H7 (cell line): ENCODE results near the gene LCN1. TPM values are rescaled to one million over a fixed set of nuclear protein-coding genes. Genes with fewer than 3 reads are reported as not detected.
"Not testable (repeated sequence)": the region's sequence is repeated elsewhere in the genome, so short reads cannot be mapped to it uniquely, and the experiment has no call there.

Experiments used
- DNase-seq: peaks from one replicate; pipeline ENCODE4 v3.0.0; 2012
- H3K27me3 ChIP-seq: 2 replicates; pipeline ENCODE4 v1.6.0; 2011; ENCODE audit warnings: mild to moderate bottlenecking, low read length; ENCODE audit not compliant: control insufficient read depth, insufficient read depth
- H3K36me3 ChIP-seq: replicated peaks from 2 replicates; pipeline ENCODE4 v1.5.1; 2011; ENCODE audit warnings: low read length; ENCODE audit not compliant: control insufficient read depth, insufficient read depth
- H3K4me3 ChIP-seq: 2 replicates; pipeline ENCODE4 v1.5.1; 2011; ENCODE audit warnings: low read depth, mild to moderate bottlenecking, control low read depth, low read length, moderate library complexity; ENCODE audit not compliant: insufficient read depth
- total RNA-seq: library from RNA; depleted of rRNA; stranded (reverse); fragments of >200 nt; shearing (Covaris generic); gene quantifications from 2 replicates; pipeline ENCODE4 v1.2.3, GENCODE V29; 2014

The LCN1 gene
- total RNA-seq, 1 experiment from 2014 or later, result not detected

DNA sequence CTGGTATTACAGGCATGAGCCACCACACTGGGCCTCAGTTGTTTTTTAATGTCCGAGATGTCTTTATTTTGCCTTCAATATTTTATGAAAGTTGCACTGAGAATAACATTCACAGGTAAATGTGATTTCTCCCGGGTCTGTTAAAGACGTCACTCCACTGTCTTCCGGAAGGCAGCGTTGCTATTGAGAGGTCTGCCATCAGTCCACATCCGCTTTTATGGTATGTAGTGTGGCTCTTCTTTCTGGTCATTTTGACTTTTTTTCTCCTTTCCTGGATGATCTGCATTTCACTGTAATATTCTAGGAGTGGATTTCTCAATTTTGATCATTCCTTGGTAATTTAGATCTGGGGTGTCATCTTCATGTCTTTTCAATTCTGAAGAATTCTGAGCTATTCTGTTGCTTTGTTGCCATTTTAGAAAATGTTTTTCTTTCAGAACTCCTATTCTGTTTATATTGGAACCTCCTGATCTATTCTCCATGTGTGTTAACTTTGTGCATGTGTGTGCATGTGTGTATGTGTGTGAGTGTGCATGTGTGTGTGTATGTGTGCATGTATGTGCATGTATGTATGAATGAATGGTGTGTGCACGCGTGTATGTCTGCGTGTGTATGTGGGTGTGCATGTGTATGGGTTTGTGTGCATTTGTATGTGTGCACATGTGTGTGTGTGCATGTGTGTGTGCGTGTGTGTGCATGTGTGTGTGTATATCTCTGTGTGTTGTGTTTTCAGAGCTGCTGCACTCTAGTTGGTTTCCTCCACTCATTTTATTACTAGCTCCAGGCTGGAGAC, 1.9 kb upstream of the LCN1 start:
- no peaks in the 10 kb centered on the region for H3K36me3 ChIP-seq
- DNase-seq, result no peak
- H3K4me3 ChIP-seq, result no peak overlapping the region
- no peaks in the 10 kb centered on the region for H3K27me3 ChIP-seq

DNA sequence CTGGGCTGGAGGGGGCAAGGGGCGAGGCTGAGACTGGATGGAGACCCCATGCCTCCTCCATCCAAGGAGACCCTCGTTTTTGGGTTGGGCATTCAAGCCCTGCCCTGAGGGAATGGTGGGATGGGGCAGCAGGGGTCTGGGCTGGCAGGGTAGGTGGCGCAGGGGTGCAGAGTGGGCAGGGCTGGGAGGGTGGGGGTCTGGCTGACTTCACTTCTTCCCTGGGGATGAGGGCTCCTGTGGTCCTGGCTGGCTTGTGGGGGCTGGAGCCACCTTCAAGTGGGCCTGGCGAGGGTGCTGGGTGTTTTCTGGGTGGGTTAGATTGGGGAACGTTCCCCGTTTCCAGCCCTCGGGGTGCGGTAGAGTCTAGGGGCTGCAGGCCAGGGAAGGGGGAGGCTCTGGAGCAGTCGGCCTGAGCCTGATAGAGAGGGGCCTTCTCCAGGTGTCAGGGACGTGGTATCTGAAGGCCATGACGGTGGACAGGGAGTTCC, 412 bp downstream of the LCN1 start:
- Histone ChIP-seq H3K36me3 (no peaks in the 10 kb centered on the region), H3K27me3 (no peaks in the 10 kb centered on the region), H3K4me3 (no peak overlapping the region)
- no peak for DNase-seq

DNA sequence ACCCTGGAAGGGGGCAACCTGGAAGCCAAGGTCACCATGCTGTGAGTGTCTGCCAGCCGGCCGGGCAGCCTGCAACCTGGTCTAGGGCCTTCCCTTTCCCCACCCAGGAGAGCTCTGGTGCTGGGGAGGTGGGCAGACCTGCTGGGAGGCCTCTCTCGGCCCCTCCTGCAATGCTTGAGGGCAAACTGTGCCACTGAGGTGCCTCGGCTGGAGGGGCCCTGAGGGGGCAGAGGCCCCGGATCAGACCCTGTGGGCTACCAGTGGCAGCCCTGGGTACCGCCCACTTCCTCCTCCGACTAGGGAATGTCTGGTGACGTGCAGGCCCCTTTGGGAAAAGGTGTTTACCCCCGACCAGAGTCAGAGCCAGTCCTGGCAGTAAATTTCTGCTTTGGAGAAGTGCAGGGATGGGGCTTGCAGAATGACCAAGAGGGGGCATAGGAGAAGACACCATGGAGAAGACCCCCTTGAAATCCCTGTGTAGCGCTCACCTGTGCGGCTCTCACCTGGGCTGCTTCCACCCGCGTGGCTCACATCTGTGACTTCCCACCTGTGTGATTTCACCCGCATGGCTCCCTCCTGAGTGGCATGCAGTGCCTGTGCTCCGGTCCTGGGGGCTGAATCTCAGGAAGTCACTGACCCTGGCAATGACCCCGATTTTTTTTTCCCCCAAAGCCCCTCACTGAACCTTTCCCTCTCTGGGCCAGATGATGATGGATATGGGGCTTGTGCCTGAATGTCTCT, 1.1 kb downstream of the LCN1 start:
- Histone ChIP-seq H3K4me3 (no peak overlapping the region), H3K27me3 (no peaks in the 10 kb centered on the region), H3K36me3 (no peaks in the 10 kb centered on the region)
- DNase-seq, result no peak

DNA sequence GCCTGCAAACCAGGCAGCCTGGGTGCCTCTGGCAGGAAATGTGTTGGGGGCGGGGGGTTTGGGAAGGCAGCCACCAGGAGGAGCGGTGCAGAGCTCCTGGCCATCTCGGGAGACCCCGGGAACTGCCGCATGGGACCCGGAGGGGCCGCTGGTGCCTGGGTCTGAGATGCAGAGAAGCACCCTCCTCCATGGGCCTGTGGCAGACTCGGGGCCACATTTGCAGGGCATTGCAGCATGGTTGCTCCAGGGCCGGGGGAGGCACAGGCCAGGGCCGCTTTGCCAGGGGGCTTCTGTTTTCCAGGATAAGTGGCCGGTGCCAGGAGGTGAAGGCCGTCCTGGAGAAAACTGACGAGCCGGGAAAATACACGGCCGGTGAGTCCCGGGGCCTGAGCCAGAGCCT, 1.7 kb downstream of the LCN1 start:
- DNase-seq, result peak; percentile 78
- H3K4me3 ChIP-seq, result no peak overlapping the region
- no peaks in the 10 kb centered on the region for H3K36me3 ChIP-seq
- H3K27me3 ChIP-seq, result no peaks in the 10 kb centered on the region

DNA sequence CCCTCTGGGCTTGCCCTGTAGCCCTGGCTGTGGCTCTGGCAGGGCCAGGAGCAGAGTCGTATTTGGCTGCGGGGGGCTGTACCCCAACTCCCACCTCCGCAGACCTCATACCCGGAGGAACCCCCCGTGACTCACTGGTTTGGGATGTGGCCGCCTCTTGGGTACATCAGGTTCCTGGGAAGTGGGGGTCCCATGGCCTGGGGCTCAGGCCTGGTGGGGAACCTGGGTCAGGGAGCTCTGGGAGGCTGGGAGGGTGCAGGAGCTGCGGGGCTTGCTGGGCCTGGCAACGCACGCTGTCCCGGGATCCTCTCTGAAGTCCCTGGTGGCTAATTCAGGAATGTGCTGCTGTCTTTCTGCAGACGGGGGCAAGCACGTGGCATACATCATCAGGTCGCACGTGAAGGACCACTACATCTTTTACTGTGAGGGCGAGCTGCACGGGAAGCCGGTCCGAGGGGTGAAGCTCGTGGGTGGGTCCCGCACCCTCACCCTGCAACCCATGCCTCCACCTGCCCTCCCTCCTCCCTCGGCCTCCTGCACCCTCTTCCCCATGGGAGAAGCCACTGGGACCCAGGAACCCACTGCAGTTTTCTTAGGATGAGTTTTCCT, 2.4 kb downstream of the LCN1 start:
- H3K36me3 ChIP-seq, result no peaks in the 10 kb centered on the region

DNA sequence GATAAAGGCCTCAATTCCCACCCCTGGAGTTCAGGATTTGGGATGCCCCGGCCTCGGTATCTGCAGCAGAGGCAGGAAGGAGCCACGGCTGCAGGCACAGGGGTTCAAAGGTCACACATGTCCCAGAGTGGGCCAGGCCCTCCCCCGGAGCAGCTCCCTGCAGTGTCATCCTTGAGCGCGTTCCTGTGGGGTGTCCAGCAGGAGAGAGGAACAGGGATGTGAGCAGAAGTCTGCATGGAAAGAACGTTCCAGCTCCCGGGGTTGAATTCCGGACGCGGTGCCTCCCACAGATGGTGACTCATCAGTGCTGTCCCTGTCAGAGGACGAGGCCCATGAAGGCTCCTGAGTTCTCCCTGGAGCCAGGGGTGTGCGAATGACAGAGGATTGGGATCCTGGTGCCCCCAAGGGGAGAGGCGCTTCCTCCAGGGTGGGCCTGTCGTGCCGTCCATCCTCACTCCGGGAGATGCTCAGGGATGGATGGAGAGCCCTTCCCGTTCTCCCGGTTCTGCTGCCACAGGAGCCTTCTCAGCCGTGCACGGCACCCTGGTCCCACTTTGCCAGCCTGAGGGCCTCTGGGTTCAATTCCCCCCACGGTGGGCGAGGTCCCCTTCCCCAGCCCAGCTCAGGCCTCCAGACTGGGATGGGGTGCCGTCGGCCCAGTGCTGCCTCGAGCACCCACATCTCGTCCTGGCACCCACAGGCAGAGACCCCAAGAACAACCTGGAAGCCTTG, 3.1 kb downstream of the LCN1 start:
- Histone ChIP-seq H3K36me3 (no peaks in the 10 kb centered on the region), H3K4me3 (no peak overlapping the region), H3K27me3 (no peaks in the 10 kb centered on the region)
- peak; percentile 29 for DNase-seq

More for the DNA sequence above, 2.4 kb downstream of the LCN1 start:
- DNase-seq, result peak; percentile 69
- Histone ChIP-seq H3K4me3 (no peak overlapping the region), H3K27me3 (no peaks in the 10 kb centered on the region)

DNA sequence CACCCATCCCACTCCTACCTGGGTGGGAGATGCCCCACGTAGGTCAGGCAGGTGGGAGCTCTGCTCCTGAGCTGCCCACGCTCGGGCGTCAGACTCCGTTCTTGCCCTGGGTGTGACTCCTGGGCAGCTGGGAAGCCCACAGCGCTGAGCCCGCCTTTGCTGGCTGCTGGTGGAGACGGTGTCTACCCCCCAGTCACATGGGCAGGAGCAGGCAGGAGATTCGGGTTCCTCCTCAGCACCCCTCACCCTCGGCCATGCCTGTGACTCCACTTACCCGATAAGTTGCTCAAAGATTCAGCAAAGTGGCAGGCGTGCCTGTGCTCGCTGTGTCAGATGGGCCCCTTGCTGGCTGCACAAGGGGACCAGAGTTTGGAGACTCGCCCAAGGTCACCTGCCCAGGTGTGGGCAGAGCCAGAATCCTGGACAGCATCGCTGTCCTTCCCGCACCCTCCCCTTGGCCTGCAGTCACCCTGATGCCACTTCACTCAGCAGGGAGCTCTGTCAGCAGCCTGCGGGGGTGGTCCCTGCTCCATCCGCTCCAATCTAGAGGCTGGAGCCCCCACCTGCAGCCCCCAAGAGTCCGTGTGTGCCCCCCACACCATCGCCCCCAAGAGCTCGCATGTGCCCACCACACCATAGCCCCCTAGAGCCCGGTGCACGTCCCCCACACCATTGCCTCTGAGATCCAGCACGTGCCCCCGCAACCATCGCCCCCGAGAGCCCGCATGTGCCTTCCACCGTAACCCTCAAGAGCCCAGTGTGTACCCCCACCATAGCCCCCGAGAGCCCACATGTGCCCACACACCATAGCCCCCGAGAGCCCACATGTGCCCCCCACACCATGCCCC, 4.2 kb downstream of the LCN1 start:
- DNase-seq, result peak; percentile 36
- Histone ChIP-seq H3K27me3 (no peaks in the 10 kb centered on the region), H3K4me3 (no peak overlapping the region), H3K36me3 (no peaks in the 10 kb centered on the region)

DNA sequence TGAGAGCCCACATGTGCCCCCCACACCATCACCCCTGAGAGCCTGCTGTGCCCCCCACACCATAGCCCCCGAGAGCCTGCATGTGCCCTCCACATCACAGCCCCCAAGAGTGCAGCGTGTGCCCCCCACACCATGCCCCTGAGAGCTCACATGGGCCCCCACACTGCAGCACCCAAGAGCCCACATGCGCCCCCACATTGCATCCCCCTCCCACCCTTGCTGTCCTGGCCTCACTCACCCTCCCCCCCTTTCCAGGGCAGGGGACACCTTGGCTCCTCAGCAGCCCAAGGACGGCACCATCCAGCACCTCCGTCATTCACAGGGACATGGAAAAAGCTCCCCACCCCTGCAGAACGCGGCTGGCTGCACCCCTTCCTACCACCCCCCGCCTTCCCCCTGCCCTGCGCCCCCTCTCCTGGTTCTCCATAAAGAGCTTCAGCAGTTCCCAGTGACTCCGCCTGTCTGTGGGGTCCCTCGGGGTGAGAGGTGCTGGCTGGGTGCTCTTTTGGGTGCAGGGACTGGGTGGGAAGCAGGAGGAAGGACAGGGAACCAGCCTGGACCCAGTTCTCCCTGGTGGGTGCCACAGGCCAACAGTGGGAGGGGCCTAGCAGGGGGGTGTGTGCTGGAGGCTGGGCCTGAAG, 5.0 kb downstream of the LCN1 start:
- no peaks in the 10 kb centered on the region for H3K27me3 ChIP-seq
- no peaks in the 10 kb centered on the region for H3K36me3 ChIP-seq
- no peak overlapping the region for H3K4me3 ChIP-seq
- DNase-seq, result peak; percentile 53

DNA sequence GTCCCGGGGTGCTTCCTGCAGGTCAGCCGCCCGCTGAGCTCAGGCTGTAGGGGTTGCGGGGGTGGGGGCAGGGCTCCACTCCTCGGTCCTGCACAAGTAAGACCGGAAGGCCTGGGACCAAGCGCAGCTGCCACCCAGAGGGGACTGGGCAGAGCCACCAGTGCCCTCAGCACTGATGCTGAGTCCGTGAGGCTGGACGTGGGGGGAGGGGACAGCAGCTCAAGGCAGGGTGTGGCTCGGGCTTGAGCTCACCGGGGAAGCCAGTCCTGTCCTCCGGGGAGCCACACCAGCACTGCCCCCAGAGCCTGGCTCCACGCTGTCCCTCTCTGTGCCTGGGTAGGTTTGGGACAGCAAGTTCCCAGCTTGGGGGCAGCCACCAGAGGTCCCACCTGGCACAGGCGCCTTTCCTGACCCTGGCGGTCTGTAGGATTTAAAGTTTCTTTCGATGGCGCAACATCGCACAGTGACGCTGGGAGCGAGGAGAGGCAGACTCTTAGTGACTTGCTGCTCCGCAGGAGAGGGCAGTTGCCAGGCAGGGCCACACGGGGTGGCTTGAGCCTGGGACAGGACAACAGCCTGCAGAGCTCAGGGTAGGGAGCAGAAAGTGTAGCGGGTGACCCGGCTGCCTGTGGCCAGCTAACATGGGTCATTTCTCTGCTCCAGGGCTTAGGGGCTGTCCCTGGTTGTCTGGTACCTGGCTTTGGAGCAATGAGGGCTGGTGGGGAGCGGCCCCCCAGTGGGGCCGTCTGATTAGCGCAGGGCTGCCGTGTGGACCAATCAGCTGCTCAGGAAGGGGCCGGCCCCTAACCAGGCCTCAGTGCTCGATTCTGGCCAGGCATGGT, 5.7 kb downstream of the LCN1 start:
- DNase-seq, result peak; percentile 70
- Histone ChIP-seq H3K36me3 (no peaks in the 10 kb centered on the region), H3K27me3 (no peaks in the 10 kb centered on the region), H3K4me3 (no peak overlapping the region)

DNA sequence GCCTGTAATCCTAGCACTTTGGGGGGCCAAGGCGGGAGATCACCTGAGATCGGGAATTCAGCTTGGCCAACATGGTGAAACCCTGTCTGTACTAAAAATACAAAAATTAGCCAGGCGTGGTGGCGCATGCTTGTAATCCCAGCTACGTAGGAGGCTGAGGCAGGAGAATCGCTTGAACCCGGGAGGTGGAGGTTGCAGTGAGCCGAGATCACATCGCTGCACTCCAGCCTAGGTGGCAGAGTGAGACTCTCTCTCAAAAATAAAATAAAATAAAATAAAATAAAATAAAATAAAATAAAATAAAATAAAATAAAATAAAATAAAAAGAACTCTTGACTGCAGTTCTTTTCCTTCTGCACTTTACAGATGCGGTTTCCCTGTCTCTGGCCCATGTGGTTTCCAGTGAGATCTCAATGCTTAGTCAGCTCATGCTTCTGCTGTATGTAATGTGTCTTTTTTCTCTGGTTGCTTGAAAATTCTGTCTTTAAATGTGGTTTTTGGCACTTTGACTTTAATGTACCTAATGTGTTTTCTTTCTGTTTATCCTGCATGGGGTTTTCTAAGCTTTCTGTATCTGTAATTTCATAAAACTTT, 7.7 kb downstream of the LCN1 start:
- not testable (repeated sequence) for H3K27me3 ChIP-seq, H3K36me3 ChIP-seq, DNase-seq, H3K4me3 ChIP-seq

DNA sequence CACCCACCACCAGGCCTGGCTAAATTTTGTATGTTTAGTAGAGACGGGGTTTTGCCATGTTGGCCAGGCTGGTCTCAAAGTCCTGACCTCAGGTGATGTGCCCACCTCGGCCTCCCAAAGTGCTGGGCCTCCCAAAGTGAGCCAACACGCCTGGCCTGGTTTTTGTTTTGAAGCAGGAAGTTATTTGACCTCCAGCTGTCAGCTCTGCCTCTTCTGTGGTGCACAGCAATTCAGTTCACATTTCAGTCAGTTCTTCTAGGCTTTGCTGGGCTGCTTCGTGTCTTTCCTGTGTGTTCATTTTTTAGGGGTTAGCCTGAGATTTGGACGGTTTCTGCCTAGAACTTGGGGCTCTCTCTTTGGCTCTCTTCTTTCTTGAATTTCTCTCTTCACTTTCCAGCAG, 8.9 kb downstream of the LCN1 start:
- DNase-seq, result no peak
- H3K4me3 ChIP-seq, result no peak overlapping the region
- H3K36me3 ChIP-seq, result no peaks in the 10 kb centered on the region
- H3K27me3 ChIP-seq, result no peaks in the 10 kb centered on the region

DNA sequence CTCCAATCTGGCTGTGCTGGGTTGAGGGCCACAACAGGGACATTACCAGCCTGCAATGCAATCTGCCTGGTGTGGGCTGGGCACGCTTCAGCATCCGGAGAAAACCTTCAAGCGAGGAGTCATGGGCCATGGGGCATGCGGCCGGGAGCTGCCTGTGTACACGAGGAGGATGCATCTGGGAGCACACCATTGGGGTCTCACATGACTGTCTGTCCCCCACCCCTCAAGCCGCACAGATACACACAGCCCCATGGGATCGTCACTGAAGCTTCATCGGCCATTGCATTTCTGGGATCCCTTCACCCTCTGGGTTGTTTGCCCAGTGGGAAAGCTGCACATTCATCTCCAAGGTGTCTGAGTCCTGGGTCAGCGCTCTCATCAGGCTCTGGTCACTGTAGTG, 9.9 kb downstream of the LCN1 start:
- Histone ChIP-seq H3K36me3 (no peaks in the 10 kb centered on the region), H3K4me3 (no peak overlapping the region), H3K27me3 (no peaks in the 10 kb centered on the region)
- no peak for DNase-seq
